ENCODE data around the gene ASXL1.

ASXL1 gene

DNA sequence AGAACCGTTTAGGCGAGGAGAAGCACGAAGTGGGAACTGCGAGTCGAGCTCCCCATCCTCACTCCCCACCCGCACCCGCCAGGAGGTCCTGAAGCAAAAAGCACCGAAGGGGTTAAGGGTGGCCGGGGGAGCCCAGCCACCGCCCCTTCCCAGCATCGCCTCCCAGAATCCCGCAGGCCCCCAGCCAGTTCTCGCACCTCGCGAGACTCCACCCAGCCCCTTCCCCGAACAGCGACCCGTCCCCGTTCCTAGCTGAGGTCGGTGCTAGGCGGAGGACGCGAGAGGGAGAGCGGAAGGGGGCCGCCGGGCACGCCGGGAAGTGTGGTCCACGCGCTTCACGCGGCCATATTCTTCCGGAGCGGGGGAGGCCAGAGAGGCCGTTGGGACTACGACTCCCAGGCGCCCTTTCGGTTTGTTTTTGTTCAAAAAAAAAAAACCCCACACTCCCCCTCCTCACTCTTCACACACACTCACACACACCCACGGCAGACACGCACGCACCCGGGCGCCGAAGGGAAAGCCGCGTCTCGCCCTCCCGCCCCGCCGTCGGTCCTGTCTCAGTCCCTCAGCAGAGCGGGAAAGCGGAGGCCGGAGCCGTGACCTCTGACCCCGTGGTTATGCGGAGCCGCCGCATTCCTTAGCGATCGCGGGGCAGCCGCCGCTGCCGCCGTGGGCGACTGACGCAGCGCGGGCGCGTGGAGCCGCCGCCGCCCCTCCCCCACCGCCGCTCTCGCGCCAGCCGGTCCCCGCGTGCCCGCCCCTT is at the start of gene ASXL1:
Gene ASXL1 (plus strand): TSS at position 463 of the 763 bp plus-strand sequence. CDS start 445 bp downstream, outside the sequence.
- Histone ChIP-seq H3K36me3 (ENCODE audit: low read depth) (peaks cover 14% of the 10 kb centered on the region), H3K4me1 (ENCODE audit: insufficient read depth, poor library complexity, severe bottlenecking) (peaks cover 23% of the 10 kb centered on the region), H3K4me3 (ENCODE audit: severe bottlenecking) (peak within 1 kb of the TSS; percentile 96), H3K27ac (ENCODE audit: poor library complexity, severe bottlenecking) (peak within 1 kb of the TSS; percentile 91), H3K27me3 (ENCODE audit: insufficient read depth, poor library complexity, severe bottlenecking) (no peaks in the 10 kb centered on the region), H3K9me3 (ENCODE audit: severe bottlenecking) (no peaks in the 10 kb centered on the region)
- peak; percentile 100 for DNase-seq (ENCODE audit: low spot score)
- TF ChIP-seq CTCF (IDR thresholded peaks at IDR 0.05; ENCODE audit: poor library complexity, severe bottlenecking), result no peak
- ATAC-seq (ENCODE audit: low read depth), result peak; percentile 92

- Histone ChIP-seq H3K27ac (ENCODE audit: poor library complexity, severe bottlenecking) (no peak overlapping the region), H3K4me3 (ENCODE audit: severe bottlenecking) (no peak overlapping the region), H3K36me3 (ENCODE audit: low read depth) (peaks cover 34% of the 10 kb centered on the region), H3K4me1 (ENCODE audit: insufficient read depth, poor library complexity, severe bottlenecking) (no peaks in the 10 kb centered on the region), H3K9me3 (ENCODE audit: severe bottlenecking) (no peaks in the 10 kb centered on the region), H3K27me3 (ENCODE audit: insufficient read depth, poor library complexity, severe bottlenecking) (no peaks in the 10 kb centered on the region)
- DNase-seq (ENCODE audit: low spot score) (peak; percentile 28), ATAC-seq (ENCODE audit: low read depth) (no peak)
- no peak for TF ChIP-seq CTCF (IDR thresholded peaks at IDR 0.05; ENCODE audit: poor library complexity, severe bottlenecking)
Observed at GRCh38 chr20:32312718-32313424, 45.3 kb upstream of the ASXL1 start.

DNA sequence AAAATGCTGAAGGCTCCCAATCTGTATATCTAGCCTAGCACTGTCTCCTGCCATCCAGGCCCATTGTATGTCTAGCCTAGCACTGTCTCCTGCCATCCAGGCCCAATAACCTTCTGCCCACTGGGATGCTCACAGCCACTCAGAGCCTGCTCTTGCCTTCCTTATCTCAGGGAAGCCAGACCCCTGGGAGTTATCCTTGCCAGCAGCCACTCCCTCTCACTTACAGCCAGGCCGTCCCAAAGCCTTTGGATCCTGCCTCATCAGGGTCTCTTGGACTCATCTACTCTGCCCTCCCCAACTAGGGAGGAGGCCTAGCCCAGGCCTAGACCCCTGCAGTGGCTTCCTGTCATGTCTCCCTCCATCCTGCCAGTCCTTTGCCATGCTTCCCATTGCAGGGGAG is 43.4 kb upstream of the ASXL1 start:
- peak; percentile 64 for DNase-seq (ENCODE audit: low spot score)
- no peak overlapping the region for H3K27ac ChIP-seq (ENCODE audit: poor library complexity, severe bottlenecking)
- no peaks in the 10 kb centered on the region for H3K4me1 ChIP-seq (ENCODE audit: insufficient read depth, poor library complexity, severe bottlenecking)
- H3K36me3 ChIP-seq (ENCODE audit: low read depth), result peaks cover 41% of the 10 kb centered on the region
- no peaks in the 10 kb centered on the region for H3K27me3 ChIP-seq (ENCODE audit: insufficient read depth, poor library complexity, severe bottlenecking)
- H3K4me3 ChIP-seq (ENCODE audit: severe bottlenecking), result no peak overlapping the region
- H3K9me3 ChIP-seq (ENCODE audit: severe bottlenecking), result no peaks in the 10 kb centered on the region
- ATAC-seq (ENCODE audit: low read depth), result no peak
- TF ChIP-seq CTCF (IDR thresholded peaks at IDR 0.05; ENCODE audit: poor library complexity, severe bottlenecking), result no peak

- H3K27ac ChIP-seq (ENCODE audit: poor library complexity, severe bottlenecking), result no peak overlapping the region
- no peaks in the 10 kb centered on the region for H3K9me3 ChIP-seq (ENCODE audit: severe bottlenecking)
- peak; percentile 49 for DNase-seq (ENCODE audit: low spot score)
Observed at GRCh38 chr20:32315399-32315798, 42.7 kb upstream of the ASXL1 start.

More at GRCh38 chr20:32315399-32315798, 42.7 kb upstream of the ASXL1 start:
- H3K36me3 ChIP-seq (ENCODE audit: low read depth), result peaks cover 38% of the 10 kb centered on the region
- no peak for TF ChIP-seq CTCF (IDR thresholded peaks at IDR 0.05; ENCODE audit: poor library complexity, severe bottlenecking)
- no peaks in the 10 kb centered on the region for H3K4me1 ChIP-seq (ENCODE audit: insufficient read depth, poor library complexity, severe bottlenecking)
- H3K4me3 ChIP-seq (ENCODE audit: severe bottlenecking), result no peak overlapping the region
- no peak for ATAC-seq (ENCODE audit: low read depth)
- no peaks in the 10 kb centered on the region for H3K27me3 ChIP-seq (ENCODE audit: insufficient read depth, poor library complexity, severe bottlenecking)

Data from RWPE2 (cell line).